ENCODE data around the gene USP30.
"Not testable (repeated sequence)": the region's sequence is repeated elsewhere in the genome, so short reads cannot be mapped to it uniquely, and the experiment has no call there.

Gene USP30, protein sequence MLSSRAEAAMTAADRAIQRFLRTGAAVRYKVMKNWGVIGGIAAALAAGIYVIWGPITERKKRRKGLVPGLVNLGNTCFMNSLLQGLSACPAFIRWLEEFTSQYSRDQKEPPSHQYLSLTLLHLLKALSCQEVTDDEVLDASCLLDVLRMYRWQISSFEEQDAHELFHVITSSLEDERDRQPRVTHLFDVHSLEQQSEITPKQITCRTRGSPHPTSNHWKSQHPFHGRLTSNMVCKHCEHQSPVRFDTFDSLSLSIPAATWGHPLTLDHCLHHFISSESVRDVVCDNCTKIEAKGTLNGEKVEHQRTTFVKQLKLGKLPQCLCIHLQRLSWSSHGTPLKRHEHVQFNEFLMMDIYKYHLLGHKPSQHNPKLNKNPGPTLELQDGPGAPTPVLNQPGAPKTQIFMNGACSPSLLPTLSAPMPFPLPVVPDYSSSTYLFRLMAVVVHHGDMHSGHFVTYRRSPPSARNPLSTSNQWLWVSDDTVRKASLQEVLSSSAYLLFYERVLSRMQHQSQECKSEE

DNA sequence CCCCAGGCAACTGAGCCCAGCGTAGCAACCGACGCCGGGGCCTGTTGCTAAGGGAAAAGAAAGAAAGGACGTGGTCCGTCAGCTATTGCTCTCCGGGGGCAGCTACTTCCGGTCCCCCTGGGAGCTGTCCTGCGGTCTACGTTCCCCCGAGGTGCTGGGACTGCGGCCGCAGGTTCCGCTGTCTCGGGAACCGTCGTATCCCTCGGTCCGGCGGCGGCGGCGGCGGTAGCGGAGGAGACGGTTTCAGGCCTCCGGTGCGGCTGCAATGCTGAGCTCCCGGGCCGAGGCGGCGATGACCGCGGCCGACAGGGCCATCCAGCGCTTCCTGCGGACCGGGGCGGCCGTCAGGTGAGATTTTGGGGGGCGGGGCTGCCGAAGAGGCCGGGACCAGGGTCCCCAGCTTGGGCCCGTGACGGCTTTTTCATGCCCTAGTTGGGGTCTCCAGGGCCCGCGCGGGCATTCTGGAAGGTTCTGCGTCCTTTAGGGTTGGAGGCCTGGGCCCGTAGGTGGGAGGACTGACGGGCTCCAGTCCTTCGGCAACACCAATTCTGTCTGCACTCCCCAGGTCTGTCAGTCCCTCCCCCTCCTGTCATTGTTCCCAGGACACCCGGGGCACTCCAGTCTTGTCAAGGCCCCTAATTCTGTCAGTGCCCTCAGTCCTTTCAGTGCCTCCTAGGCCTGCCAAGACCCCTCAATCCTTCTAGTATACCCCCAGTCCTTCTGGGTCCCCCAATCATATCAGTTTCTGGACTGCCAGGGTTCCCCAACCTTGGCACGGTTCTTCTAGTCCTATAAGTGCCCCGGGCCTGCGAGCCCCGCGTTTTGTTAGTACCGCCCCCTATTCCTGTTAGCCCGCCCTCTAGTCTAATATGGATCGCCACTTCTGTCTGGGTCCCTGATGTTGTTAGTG, at the start of gene USP30:
Gene USP30, plus strand, starts transcription at position 163 of the 910 bp plus-strand sequence. Its CDS starts 103 bp downstream, at position 266.
- ATAC-seq (peak; percentile 92), DNase-seq (ENCODE audit: low spot score in 2 of 2) (peak; percentile 80 to 94)
- Mint-ChIP-seq H3K9me3 (no peaks in the 10 kb centered on the region), H3K4me3 (peak within 1 kb of the TSS; percentile 99), H3K27ac (peak within 1 kb of the TSS; percentile 92), H3K4me1 (peaks cover 26% of the 10 kb centered on the region), H3K36me3 (peaks cover 6% of the 10 kb centered on the region)

DNA sequence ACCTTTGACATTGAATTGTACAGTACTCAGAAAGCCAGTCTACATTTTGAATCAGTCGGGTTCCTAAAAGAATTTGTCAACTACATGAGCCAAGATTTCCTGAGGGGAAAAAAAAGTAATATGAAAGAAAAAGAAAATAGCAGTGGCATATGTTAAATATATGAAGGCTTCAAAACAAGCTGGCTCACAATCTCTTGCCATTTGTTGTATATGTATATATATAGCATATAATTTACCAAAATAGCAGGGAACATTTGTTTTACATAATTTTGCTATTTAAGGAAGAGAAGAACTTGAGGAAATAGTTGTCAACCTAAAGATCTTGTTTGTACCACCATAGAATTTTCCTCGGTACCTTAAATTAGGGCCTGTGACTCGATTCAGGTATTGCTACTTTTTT, 48.4 kb upstream of the USP30 start:
- Mint-ChIP-seq H3K4me1 (no peaks in the 10 kb centered on the region), H3K9me3 (no peaks in the 10 kb centered on the region), H3K36me3 (no peaks in the 10 kb centered on the region), H3K4me3 (no peak overlapping the region), H3K27ac (no peak overlapping the region)
- DNase-seq (ENCODE audit: low spot score in 2 of 2): no peak
- ATAC-seq: no peak

DNA sequence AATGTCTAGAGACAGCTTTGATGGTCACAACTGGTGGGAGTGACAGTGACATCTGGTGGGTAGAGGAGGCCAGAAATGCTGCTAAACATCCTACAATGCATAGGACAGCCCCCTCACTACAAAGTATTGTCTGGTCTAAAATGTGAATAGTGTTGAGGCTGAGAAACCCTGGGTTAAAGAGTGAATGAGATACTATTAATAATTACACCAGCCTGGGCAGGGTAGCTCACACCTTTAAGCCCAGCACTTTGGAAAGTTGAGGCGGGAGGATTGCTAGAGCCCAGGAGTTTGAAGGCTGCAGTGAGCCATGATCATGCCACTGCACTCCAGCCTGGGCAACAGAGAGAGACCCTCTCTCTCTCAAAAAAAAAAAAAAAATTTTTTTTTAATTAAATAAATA, 42.6 kb upstream of the USP30 start:
- no peak overlapping the region for H3K4me3 Mint-ChIP-seq
- DNase-seq (ENCODE audit: low spot score in 2 of 2) (no peak), ATAC-seq (no peak)
- no peaks in the 10 kb centered on the region for H3K36me3 Mint-ChIP-seq
- H3K27ac Mint-ChIP-seq: no peak overlapping the region
- H3K9me3 Mint-ChIP-seq: no peaks in the 10 kb centered on the region
- no peaks in the 10 kb centered on the region for H3K4me1 Mint-ChIP-seq

DNA sequence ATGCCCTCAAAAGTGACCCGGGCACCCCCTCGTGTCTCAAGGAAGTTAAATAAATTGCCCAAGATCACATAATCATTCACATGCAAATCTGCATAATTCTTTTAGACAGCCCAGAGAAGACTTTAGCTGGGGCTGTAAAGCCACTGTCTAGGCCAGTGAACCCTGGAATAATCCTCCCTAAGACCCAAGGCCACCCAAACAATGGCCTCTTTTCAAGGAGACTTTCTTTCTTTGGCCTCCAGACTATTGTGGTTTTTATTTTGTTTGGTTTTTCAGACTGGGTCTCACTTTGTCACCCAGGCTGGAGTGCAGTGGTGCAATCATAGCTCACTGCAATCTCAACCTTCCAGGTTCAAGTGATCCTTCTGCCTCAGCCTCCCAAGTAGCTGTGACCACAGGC, 42.1 kb upstream of the USP30 start:
- Mint-ChIP-seq H3K36me3 (no peaks in the 10 kb centered on the region), H3K9me3 (no peaks in the 10 kb centered on the region), H3K4me1 (no peaks in the 10 kb centered on the region), H3K27ac (no peak overlapping the region), H3K4me3 (no peak overlapping the region)
- ATAC-seq (no peak), DNase-seq (ENCODE audit: low spot score in 2 of 2) (no peak)

DNA sequence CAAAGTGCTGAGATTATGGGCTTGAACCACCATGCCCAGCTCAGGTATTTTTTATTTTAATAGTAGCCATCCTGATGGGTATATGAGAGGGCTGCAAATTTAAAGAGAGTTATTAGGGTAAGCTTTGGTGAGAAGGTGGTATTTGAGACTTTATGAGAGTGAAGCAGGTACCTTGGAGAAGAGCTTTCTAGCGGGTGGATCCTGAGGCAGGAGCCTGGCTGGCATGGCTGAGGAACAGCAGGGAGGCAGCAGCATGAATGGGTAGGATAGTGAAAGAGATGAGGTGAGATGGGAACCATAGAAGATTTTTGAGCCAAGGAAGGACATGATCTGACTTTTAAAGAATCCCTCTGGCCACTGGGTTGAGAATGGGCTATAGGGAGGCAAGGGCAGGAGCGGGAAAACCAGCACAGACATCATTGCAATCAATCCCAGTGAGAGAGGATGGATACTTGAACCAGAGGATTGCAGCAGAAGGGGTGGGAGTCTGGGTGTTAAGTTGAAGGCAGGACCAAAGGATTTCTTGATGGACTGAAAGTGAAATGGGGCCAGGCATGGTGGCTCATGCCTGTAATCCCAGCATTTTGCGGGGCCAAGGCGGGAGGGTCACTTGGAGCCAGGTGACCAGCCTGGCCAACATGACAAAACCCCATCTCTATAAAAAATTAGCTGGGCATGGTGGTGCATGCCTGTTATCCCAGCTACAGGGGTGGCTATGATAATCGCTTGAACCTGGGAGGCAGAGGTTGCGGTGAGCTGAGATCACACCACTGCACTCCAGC, 37.2 kb upstream of the USP30 start:
- DNase-seq (ENCODE audit: low spot score in 2 of 2): peak in 1 of 2 donors; percentile 26
- Mint-ChIP-seq H3K36me3 (no peaks in the 10 kb centered on the region), H3K4me3 (no peak overlapping the region), H3K27ac (no peak overlapping the region), H3K9me3 (no peaks in the 10 kb centered on the region), H3K4me1 (no peaks in the 10 kb centered on the region)
- ATAC-seq: no peak

DNA sequence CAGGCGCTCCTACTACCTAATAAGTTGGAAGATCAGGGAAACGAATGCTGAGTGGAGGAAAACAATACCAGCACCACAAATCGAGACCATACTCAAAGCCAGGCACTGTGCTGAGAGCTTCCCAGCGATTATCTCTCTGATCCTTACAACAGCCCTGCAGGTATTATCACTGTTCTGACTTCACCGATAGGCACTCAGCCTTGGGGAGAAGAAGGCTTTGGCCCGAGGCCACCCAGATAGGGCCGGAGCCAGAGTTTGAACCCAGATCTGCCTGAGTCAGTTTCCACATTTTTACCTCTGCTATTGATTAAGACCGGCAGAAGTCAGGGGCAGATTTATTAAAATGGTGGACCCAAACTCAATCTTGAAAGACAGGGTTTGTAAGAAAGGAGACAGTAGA, 36.4 kb upstream of the USP30 start:
- H3K9me3 Mint-ChIP-seq: no peaks in the 10 kb centered on the region
- no peak for ATAC-seq

DNA sequence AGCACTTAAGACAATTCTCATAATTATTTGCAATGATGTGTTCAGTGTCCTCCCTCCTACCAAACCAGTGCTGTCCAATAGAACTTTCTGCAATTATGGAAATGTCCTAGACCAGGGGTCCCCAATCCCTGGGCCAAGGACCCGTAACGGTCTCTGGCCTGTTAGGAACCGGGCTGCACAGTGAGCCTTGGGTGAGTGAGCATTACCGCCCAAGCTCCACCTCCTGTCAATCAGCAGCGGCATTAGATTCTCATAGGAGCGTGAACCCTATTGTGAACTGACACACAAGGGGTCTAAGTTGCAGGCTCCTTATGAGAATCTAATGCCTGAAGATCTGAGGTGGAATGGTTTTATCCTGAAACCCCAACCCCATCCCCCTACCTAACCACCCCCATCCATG, 35.4 kb upstream of the USP30 start:
- Mint-ChIP-seq H3K9me3 (no peaks in the 10 kb centered on the region), H3K27ac (no peak overlapping the region)
- no peak for ATAC-seq

More for the DNA sequence above, 36.4 kb upstream of the USP30 start:
- Mint-ChIP-seq H3K27ac (no peak overlapping the region), H3K4me1 (no peaks in the 10 kb centered on the region), H3K36me3 (no peaks in the 10 kb centered on the region), H3K4me3 (no peak overlapping the region)
- DNase-seq (ENCODE audit: low spot score in 2 of 2): no peak

DNA sequence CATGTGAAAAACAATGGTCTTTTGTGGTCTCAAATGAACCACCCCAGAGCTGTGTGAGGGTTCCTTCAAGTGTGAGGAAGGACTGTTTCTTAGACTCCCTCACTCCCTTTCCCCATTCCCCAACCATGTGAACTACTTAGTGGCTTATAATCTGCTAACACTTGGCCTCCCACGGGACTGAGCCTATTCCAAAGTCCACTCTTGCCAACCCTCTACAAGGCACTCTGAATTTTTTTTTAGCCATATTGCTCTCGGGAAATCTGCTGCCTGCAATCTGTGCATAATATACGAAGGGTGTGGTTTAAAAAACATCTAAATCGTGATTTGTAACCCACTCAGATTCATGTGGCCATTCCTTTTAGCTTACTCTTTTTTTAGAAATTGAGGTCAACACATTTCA, 34.1 kb upstream of the USP30 start:
- Mint-ChIP-seq H3K4me1 (no peaks in the 10 kb centered on the region), H3K36me3 (no peaks in the 10 kb centered on the region), H3K4me3 (no peak overlapping the region), H3K27ac (no peak overlapping the region), H3K9me3 (no peaks in the 10 kb centered on the region)
- DNase-seq (ENCODE audit: low spot score in 2 of 2): peak in 1 of 2 donors; percentile 12
- no peak for ATAC-seq

More for the DNA sequence above, 35.4 kb upstream of the USP30 start:
- H3K4me3 Mint-ChIP-seq: no peak overlapping the region
- DNase-seq (ENCODE audit: low spot score in 2 of 2): peak in 1 of 2 donors; percentile 12
- no peaks in the 10 kb centered on the region for H3K4me1 Mint-ChIP-seq
- H3K36me3 Mint-ChIP-seq: no peaks in the 10 kb centered on the region

DNA sequence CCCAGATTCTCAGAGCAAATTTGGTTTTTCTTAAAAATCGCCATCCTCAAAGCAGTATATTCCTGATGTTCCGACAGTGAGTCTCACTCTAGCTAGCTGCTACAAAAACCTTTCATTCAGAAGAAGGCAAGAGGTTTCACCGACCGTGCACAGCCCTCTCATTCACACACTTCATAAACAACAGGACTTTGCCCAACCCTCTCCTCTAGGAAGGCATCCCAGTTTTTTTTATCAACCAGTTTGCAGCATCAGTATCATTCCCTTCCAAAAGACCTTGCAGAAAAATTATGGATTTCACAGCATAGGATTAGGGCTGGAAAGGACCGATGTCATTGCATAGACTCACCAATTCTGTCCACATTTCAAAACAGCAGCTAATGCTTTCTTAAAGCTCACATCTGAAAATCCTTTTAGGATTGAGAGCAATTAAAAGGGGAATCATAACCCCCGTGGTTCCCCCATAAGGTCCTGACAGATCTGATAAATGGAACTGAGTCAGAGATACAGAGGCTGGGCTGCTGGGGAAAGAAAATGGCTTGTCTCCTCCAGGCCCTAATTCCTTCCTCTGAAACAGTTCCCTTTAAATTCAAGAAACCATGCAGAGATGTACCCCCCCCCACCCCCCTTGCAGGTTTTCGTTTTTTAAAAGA, 32.1 kb upstream of the USP30 start:
- Mint-ChIP-seq H3K4me1 (no peaks in the 10 kb centered on the region), H3K36me3 (no peaks in the 10 kb centered on the region), H3K9me3 (no peaks in the 10 kb centered on the region), H3K27ac (no peak overlapping the region), H3K4me3 (no peak overlapping the region)
- peak in 1 of 2 donors; percentile 26 for DNase-seq (ENCODE audit: low spot score in 2 of 2)
- ATAC-seq: no peak

DNA sequence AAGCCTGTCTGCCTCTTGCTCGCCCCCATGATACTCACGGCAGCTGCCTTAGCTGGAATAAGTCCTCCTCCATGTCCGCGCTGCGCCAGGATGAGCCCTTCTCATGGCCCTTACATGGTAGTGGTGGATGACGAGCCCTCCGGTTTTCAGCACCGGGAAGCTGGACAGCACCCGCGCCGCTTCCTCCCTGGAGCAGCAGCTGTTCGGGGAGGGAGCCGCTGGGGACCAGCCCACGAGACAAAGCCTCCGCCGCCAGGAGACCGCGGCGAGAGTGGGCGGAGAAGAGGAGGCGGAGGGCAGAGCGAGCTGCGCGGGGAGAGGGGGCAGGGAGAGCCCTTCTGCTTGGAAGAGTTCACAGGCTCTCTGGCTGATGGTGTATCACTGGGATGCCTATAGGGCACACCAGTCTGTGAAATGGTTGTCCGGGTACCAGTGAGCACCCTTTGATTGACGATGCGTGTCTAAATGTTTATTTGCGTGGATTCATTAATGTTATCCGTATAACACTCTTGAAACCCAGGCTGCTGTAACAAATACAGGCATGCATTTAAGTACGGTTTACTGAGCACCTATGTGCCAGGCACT, 31.5 kb upstream of the USP30 start, which contains the start of gene SVOP:
Gene SVOP, minus strand, starts transcription at position 273 of the 585 bp plus-strand sequence. Its CDS starts 200 bp downstream, at position 73.
- no peaks in the 10 kb centered on the region for H3K36me3 Mint-ChIP-seq
- H3K9me3 Mint-ChIP-seq: no peaks in the 10 kb centered on the region
- H3K4me3 Mint-ChIP-seq: no peak within 1 kb of the TSS
- H3K4me1 Mint-ChIP-seq: no peaks in the 10 kb centered on the region
- H3K27ac Mint-ChIP-seq: no peak within 1 kb of the TSS
- ATAC-seq (peak; percentile 28), DNase-seq (ENCODE audit: low spot score in 2 of 2) (peak; percentile 4 to 49)

DNA sequence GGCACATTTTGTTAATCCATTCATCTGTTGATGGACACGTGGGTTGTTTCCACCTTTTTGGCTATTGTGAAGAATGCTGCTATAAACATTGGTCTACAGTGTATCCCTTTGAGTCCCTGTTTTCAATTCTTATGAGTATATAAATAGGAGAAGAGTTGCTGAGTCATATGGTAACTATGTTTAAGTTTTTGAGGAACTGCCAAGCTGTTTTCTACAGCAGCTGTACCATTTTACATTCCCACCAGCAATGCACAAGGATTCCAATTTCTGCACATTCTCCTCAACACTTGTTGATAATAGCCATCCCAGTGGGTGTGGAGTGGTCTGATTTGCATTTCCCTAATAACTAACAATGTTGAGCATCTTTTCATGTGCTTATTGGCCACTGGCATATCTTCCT, 24.6 kb upstream of the USP30 start:
- Mint-ChIP-seq H3K36me3 (no peaks in the 10 kb centered on the region), H3K9me3 (no peaks in the 10 kb centered on the region), H3K27ac (no peak overlapping the region), H3K4me3 (no peak overlapping the region), H3K4me1 (no peaks in the 10 kb centered on the region)
- DNase-seq (ENCODE audit: low spot score in 2 of 2) (no peak), ATAC-seq (no peak)

DNA sequence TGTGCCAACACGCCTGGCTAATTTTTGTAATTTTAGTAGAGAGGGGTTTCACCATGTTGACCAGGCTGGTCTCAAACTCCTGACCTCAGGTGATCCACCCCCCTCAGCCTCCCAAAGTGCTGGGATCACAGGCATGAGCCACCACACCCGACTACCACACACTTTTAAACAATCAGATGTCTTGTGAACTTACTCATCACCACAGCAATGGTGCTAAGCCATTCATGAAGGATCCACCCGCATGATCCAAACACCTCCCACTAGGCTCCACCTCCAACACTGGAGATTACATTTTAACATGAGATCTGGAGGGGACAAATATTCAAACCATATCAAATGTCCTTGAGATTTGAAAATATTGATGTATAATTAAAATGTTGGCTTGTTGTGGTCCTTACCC, 23.8 kb upstream of the USP30 start:
- not testable (repeated sequence) for ATAC-seq; DNase-seq (ENCODE audit: low spot score in 2 of 2); H3K27ac Mint-ChIP-seq; H3K36me3 Mint-ChIP-seq; H3K9me3 Mint-ChIP-seq; H3K4me3 Mint-ChIP-seq; H3K4me1 Mint-ChIP-seq

DNA sequence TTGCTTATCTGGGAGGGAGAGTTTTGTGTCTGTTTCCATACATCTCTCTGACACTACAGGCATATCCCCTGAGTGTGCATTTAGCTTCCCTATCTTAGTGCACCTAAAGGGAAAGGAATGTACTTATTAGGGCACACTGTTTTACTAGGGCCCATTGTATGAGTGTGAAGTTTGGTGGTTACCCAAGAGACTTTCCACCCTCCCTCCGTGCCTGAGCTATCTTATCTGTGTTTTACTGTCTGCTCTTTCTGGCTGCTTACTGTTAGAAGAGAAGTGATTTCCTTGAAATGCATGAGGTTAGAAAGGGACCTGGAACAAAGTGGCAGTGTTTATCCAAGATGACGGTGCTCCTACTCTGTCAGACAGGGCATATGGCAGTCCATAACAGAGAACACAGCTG, 23.0 kb upstream of the USP30 start:
- Mint-ChIP-seq H3K4me1 (no peaks in the 10 kb centered on the region), H3K36me3 (no peaks in the 10 kb centered on the region), H3K27ac (no peak overlapping the region), H3K9me3 (no peaks in the 10 kb centered on the region), H3K4me3 (no peak overlapping the region)
- no peak for ATAC-seq
- no peak for DNase-seq (ENCODE audit: low spot score in 2 of 2)

All from stimulated activated effector memory CD8-positive, alpha-beta T cell treated with anti-CD3 and anti-CD28 coated beads, Interleukin-12 subunit alpha, Interleukin-12 subunit beta, amount 100 ng/mL, for 72 hours (primary cell).